Gastroesophageal sphincter (tissue), 4 donors: ENCODE measurements around the gene PTPN13. TPM values are rescaled to one million over a fixed set of nuclear protein-coding genes. Genes with fewer than 3 reads are reported as not detected.

Source experiments
- ATAC-seq: fragments of 150-250 bp; one replicate; pipeline ENCODE4 v1.9.1; 2016; ENCODE audit warnings: mild to moderate bottlenecking, moderate library complexity
- H3K27ac ChIP-seq, 4 donors: fragments of 200-600 bp; sonication (generic) in 3 of 4; 1 replicate in 3 of 4; 2 replicates in 1 of 4; pipeline ENCODE4 v1.5.1; 2016 to 2019
- H3K27me3 ChIP-seq: fragments of 200-600 bp; sonication (generic); one replicate; pipeline ENCODE4 v1.5.1; 2019
- H3K36me3 ChIP-seq, 2 donors: fragments of 200-600 bp; sonication (generic); one replicate each; pipeline ENCODE4 v1.5.1; 2019; ENCODE audit warnings: control low read depth in 1 of 2
- H3K4me1 ChIP-seq, 3 donors: fragments of 200-600 bp; sonication (generic); 1 replicate in 2 of 3; 2 replicates in 1 of 3; pipeline ENCODE4 v1.5.1; 2016 to 2019; ENCODE audit warnings: control low read depth in 2 of 3
- H3K4me3 ChIP-seq, 2 donors: fragments of 200-600 bp; sonication (generic); one replicate each; pipeline ENCODE4 v1.5.1; 2019; ENCODE audit warnings: mild to moderate bottlenecking in 1 of 2, moderate library complexity in 1 of 2
- H3K9me3 ChIP-seq, 3 donors: fragments of 200-600 bp; sonication (generic); one replicate each; pipeline ENCODE4 v1.5.1; 2017 to 2019; ENCODE audit warnings: control low read depth in 2 of 3
- EP300 ChIP-seq: sonication (generic); formaldehyde crosslinking; IDR thresholded peaks from one replicate; pipeline ENCODE4 v1.6.1; 2017; ENCODE audit warnings: antibody characterized with exemption, mild to moderate bottlenecking
- POLR2A ChIP-seq, 2 donors: fragments of 450-650 bp; IDR thresholded peaks; one replicate each; pipeline ENCODE4 v1.6.1; 2017; ENCODE audit warnings: antibody characterized with exemption in 2 of 2, mild to moderate bottlenecking in 2 of 2, moderate library complexity in 1 of 2
- POLR2AphosphoS5 ChIP-seq: sonication (generic); formaldehyde crosslinking; IDR thresholded peaks from one replicate; pipeline ENCODE4 v1.6.1; 2017; ENCODE audit warnings: antibody characterized with exemption
- WGBS, 2 donors: methylation state at CpG; one replicate each; pipeline ENCODE4 v1.1.5; 2018; ENCODE audit warnings: low coverage in 1 of 2; 5-methylcytosine and 5-hydroxymethylcytosine counted together
- total RNA-seq, 4 donors: library from RNA; depleted of rRNA; stranded (reverse); fragments of >200 nt; gene quantifications; one replicate each; pipeline ENCODE4 v1.1.0, GENCODE V29; 2016
- TF ChIP-seq, protein P1 (sequence below), 4 experiments: fragments of 200-600 bp in 2 of 4; fragments of 450-650 bp in 2 of 4; sonication (generic) in 1 of 4; IDR thresholded peaks; one replicate each; pipeline ENCODE4 v1.5.1; 2017 to 2019; ENCODE audit warnings: antibody characterized with exemption in 4 of 4, mild to moderate bottlenecking in 2 of 4, moderate library complexity in 2 of 4

Gene PTPN13
- total RNA-seq, 4 donors from 2014 or later, result 12.8 to 22.7 (median 20.7) TPM

DNA sequence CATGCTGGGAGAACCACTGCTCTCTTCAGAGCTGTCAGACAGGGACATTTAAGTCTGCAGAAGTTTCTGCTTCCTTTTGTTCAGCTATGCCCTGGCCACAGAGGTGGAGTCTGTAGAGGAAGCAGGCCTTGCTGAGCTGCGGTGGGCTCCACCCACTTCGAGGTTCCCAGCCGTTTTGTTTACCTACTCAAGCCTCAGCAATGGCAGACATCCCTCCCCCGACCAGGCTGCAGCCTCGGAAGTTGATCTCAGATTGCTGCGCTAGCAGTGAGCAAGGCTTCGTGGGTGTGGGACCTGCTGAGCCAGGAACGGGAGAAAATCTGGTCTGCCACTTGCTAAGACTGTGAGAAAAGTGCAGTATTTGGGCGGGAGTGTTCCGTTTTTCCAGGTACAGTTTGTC lies 136.2 kb downstream of the PTPN13 start:
- Histone ChIP-seq H3K27ac (no peak overlapping the region), H3K9me3 (peaks cover 0 to 3% (median 0%) of the 10 kb centered on the region in 3 donors), H3K4me1 (no peaks in the 10 kb centered on the region), H3K4me3 (no peak overlapping the region), H3K27me3 (no peaks in the 10 kb centered on the region), H3K36me3 (peaks cover 0 to 30% of the 10 kb centered on the region in 2 donors)
- TF ChIP-seq POLR2AphosphoS5 (no peak), EP300 (no peak), POLR2A (IDR thresholded peaks at IDR 0.05) (no peak)
- TF ChIP-seq, protein P1, sequence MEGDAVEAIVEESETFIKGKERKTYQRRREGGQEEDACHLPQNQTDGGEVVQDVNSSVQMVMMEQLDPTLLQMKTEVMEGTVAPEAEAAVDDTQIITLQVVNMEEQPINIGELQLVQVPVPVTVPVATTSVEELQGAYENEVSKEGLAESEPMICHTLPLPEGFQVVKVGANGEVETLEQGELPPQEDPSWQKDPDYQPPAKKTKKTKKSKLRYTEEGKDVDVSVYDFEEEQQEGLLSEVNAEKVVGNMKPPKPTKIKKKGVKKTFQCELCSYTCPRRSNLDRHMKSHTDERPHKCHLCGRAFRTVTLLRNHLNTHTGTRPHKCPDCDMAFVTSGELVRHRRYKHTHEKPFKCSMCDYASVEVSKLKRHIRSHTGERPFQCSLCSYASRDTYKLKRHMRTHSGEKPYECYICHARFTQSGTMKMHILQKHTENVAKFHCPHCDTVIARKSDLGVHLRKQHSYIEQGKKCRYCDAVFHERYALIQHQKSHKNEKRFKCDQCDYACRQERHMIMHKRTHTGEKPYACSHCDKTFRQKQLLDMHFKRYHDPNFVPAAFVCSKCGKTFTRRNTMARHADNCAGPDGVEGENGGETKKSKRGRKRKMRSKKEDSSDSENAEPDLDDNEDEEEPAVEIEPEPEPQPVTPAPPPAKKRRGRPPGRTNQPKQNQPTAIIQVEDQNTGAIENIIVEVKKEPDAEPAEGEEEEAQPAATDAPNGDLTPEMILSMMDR (IDR thresholded peaks at IDR 0.05), result no peak
- ATAC-seq, result no peak
- WGBS, 2 donors, result 100% methylated on average over 2 of the region's 10 CpGs; no CpG with 5 or more reads in 1 of the 2 donors

DNA sequence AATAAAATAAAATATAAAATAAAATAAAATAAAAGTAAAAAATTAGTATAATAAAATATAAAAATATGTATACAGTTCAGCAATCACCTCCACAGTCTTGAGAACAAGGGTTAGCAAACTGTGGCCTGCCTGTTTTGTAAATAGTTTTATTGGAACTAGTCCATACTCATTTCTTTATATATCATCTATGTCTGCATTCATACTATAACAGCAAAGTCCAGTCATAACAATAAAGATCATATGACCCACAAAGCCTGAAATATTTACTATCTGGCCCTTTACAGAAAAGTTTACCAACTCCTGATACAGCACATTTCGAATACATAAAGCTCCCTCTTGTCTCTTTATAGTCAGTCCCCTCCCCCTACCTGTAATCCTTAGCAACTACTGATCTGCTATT lies 143.1 kb downstream of the PTPN13 start:
- H3K27ac ChIP-seq, result no peak overlapping the region

DNA sequence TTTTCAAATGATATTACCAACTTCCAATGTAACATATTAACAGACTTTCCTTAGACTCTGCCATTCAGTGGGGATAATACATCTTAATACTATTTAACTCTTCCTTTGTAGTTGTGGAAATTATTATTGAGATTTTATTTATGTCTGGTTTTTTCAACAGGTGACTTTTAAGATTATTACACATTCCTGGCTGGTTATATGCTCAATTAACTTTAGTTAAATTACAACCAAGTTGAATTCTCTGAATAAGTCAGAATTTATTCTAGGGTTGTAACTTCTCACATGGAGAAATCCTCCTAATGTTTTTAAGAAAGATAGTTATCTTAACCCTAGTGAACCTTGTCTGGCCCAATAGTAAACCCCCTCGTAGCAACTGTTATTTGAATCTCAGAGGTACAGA lies 147.7 kb downstream of the PTPN13 start:
- TF ChIP-seq EP300 (no peak), POLR2AphosphoS5 (no peak)
- Histone ChIP-seq H3K4me3 (no peak overlapping the region), H3K9me3 (no peaks in the 10 kb centered on the region), H3K27ac (no peak overlapping the region), H3K4me1 (no peaks in the 10 kb centered on the region), H3K36me3 (peaks cover 0 to 46% of the 10 kb centered on the region in 2 donors), H3K27me3 (no peaks in the 10 kb centered on the region)
- 88 to 100% methylated on average over 1 of the region's 1 CpG for WGBS, 2 donors
- ATAC-seq, result no peak

More for the DNA sequence above, 143.1 kb downstream of the PTPN13 start:
- Histone ChIP-seq H3K36me3 (peaks cover 0 to 56% of the 10 kb centered on the region in 2 donors), H3K4me1 (no peaks in the 10 kb centered on the region), H3K4me3 (no peak overlapping the region), H3K9me3 (no peaks in the 10 kb centered on the region), H3K27me3 (no peaks in the 10 kb centered on the region)
- TF ChIP-seq POLR2AphosphoS5, result no peak
- WGBS, 2 donors, result 86 to 87% methylated on average over 1 of the region's 1 CpG
- ATAC-seq, result no peak

DNA sequence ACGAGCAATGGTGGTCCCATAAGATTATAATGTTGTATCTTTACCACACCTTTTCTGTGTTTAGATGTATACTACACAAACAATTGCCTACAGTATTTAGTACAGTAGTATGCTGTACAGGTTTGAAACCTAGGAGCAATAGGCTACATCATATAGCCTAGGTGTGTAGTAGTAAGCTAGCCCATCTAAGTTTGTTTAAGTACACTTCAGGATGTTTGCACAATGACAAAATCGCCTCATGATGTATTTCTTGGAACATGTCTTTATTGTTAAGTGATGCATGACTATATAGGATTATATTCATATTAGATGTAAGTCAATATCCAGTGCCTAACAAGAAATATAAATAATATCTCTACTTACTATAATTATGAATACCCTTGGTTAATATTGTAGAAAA lies 150.5 kb downstream of the PTPN13 start:
- no peaks in the 10 kb centered on the region for H3K27me3 ChIP-seq
- no peak overlapping the region for H3K27ac ChIP-seq
- TF ChIP-seq POLR2AphosphoS5 (no peak), EP300 (no peak), POLR2A (IDR thresholded peaks at IDR 0.05) (no peak)
- TF ChIP-seq, protein P1 (IDR thresholded peaks at IDR 0.05), result no peak
- no peaks in the 10 kb centered on the region for H3K9me3 ChIP-seq
- ATAC-seq, result no peak
- peaks cover 0 to 37% of the 10 kb centered on the region in 2 donors for H3K36me3 ChIP-seq
- no peak overlapping the region for H3K4me3 ChIP-seq
- H3K4me1 ChIP-seq, result no peaks in the 10 kb centered on the region
- WGBS, 2 donors, result 91 to 95% methylated on average over 2 of the region's 2 CpGs

DNA sequence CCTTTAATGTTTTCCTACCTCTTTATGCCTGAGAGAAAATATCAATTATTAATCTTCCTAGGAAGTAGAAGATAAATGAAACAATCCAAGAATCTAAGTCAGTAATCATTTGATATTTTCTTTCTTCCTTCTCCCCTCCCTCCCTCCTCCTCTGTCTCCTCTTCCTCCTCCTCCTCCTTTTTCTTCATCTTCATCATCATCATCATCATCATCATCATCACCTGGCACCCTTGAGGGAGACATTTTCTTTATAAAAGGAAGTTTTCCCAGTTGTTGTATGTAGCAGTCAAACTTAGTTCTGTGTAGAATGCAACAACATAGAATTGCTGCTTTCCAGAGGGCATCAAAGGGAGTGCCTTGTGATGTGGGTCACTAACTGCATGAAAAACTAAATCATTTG lies 155.0 kb downstream of the PTPN13 start:
- no peak for ATAC-seq

DNA sequence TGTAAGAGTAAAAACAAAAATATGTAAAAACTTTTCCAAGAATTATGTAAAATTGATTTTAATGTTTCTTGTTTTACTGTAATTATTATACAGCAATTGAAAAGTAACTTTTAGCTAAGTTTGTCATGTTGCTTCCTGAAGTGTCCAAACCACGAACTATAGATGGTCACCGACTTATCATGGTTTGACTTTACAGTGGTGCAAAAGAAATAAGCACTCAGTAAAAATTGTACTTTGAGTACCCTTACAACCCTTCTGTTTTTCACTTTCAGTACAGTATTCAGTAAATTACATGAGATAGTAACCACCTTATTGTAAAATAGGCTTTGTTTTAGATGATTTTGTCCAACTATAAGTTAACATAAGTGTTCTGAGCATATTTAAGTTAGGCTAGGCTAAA lies 161.3 kb downstream of the PTPN13 start:
- 81 to 94% methylated on average over 2 of the region's 2 CpGs for WGBS, 2 donors
- H3K36me3 ChIP-seq, result peaks cover 0 to 29% of the 10 kb centered on the region in 2 donors
- H3K27me3 ChIP-seq, result no peaks in the 10 kb centered on the region

More for the DNA sequence above, 155.0 kb downstream of the PTPN13 start:
- no peak overlapping the region for H3K4me3 ChIP-seq
- no peaks in the 10 kb centered on the region for H3K27me3 ChIP-seq
- H3K4me1 ChIP-seq, result no peaks in the 10 kb centered on the region
- H3K36me3 ChIP-seq, result peaks cover 0 to 33% of the 10 kb centered on the region in 2 donors
- no peak overlapping the region for H3K27ac ChIP-seq
- TF ChIP-seq EP300 (no peak), POLR2A (IDR thresholded peaks at IDR 0.05) (no peak), POLR2AphosphoS5 (no peak)
- TF ChIP-seq, protein P1 (IDR thresholded peaks at IDR 0.05), result no peak
- no peaks in the 10 kb centered on the region for H3K9me3 ChIP-seq

More for the DNA sequence above, 161.3 kb downstream of the PTPN13 start:
- Histone ChIP-seq H3K4me3 (no peak overlapping the region), H3K4me1 (no peaks in the 10 kb centered on the region), H3K9me3 (no peaks in the 10 kb centered on the region), H3K27ac (no peak overlapping the region)
- TF ChIP-seq POLR2A (IDR thresholded peaks at IDR 0.05), result no peak
- TF ChIP-seq POLR2AphosphoS5, result no peak
- TF ChIP-seq EP300, result no peak
- TF ChIP-seq, protein P1 (IDR thresholded peaks at IDR 0.05), result no peak
- ATAC-seq, result no peak
